Neural cell (in vitro differentiated cells): ENCODE data around the gene PTPRG.

Experiments used
- EZH2 ChIP-seq: fragments of 200-600, 300-800 bp; shearing (Covaris generic), sonication (generic); IDR thresholded peaks from 2 replicates; pipeline ENCODE4 v1.6.1; 2014; ENCODE audit warnings: antibody characterized with exemption, low read length, borderline replicate concordance, mild to moderate bottlenecking; ENCODE audit not compliant: insufficient read depth, poor library complexity, severe bottlenecking
- TF ChIP-seq, protein P1 (sequence below): fragments of 450-650 bp; IDR thresholded peaks from 2 replicates; pipeline ENCODE4 v1.5.1; 2014; ENCODE audit warnings: antibody characterized with exemption, mild to moderate bottlenecking, moderate library complexity; ENCODE audit not compliant: poor library complexity, severe bottlenecking

- TF ChIP-seq, protein P1, sequence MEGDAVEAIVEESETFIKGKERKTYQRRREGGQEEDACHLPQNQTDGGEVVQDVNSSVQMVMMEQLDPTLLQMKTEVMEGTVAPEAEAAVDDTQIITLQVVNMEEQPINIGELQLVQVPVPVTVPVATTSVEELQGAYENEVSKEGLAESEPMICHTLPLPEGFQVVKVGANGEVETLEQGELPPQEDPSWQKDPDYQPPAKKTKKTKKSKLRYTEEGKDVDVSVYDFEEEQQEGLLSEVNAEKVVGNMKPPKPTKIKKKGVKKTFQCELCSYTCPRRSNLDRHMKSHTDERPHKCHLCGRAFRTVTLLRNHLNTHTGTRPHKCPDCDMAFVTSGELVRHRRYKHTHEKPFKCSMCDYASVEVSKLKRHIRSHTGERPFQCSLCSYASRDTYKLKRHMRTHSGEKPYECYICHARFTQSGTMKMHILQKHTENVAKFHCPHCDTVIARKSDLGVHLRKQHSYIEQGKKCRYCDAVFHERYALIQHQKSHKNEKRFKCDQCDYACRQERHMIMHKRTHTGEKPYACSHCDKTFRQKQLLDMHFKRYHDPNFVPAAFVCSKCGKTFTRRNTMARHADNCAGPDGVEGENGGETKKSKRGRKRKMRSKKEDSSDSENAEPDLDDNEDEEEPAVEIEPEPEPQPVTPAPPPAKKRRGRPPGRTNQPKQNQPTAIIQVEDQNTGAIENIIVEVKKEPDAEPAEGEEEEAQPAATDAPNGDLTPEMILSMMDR = no peak
- no peak for TF ChIP-seq EZH2
Measured at GRCh38 chr3:62154457-62155148, 593.2 kb downstream of the PTPRG start.
